Measurements from ENCODE around the gene DDIT4. TPM values are rescaled to one million over a fixed set of nuclear protein-coding genes. Genes with fewer than 3 reads are reported as not detected.

The DDIT4 gene
- total and polyA plus RNA-seq, 9 of the 15 experiments (the other 6 are each of a cell fraction or from before 2014, with no cell fraction given): 8.2 to 675 (median 159) TPM

DNA sequence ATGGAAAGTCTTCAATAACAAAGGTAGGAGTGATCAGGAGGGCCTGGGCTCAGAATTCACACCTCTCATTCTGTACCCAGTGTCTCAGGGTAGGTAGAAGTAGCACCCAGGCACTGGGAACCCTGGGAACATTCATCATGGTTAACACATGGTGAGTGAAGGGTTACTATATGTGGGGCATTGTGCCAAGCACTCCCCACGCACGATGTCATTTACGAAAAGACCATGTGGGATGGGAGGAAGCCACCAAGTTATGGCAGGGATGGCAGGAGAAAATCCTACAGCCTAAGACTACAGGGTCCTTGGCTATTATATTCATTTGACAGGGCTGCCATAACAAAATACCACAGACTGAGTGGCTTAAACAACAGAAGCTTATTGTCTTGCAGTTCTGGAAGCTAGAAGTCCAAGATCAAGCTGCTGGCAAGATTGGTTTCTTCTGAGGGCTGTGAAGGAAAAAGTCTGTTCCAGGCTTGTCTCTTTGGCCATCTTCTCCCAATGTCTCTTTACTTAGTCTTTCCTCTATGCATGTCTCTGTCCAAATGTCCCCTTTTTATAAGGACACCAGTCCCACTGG lies 27.7 kb upstream of the DDIT4 start:
- no peaks in the 10 kb centered on the region for H3K9me3 ChIP-seq (replicated peaks; ENCODE audit: control insufficient read depth, insufficient read depth, low read depth, low read length)
- peaks cover 35 to 49% of the 10 kb centered on the region in 2 experiments for H3K4me1 ChIP-seq (replicated peaks in 1 of 2; ENCODE audit: control insufficient read depth in 2 of 2, insufficient read depth in 2 of 2, low read length in 2 of 2)
- FAIRE-seq (no peak), DNase-seq (ENCODE audit: extremely low read depth in 1 of 4, low spot score in 3 of 4) (no peak), ATAC-seq (no peak)
- H3K4me3 ChIP-seq: no peak overlapping the region
- BruUV-seq (replicated peaks): no TSS peak
- H2AFZ ChIP-seq (ENCODE audit: low read depth, low read length): peak overlapping the region; percentile 61
- H3K4me2 ChIP-seq (ENCODE audit: insufficient read depth, low read length): peak overlapping the region; percentile 0
- H4K20me1 ChIP-seq (replicated peaks; ENCODE audit: control insufficient read depth, insufficient read depth, low read length): no peaks in the 10 kb centered on the region
- intact Hi-C loops (cut with micrococcal nuclease): loop anchor here (1.0 to 2.0 kb wide), 3 partner anchors 15 to 75 kb away; no protein-coding TSS in a partner anchor
- peak overlapping the region; percentile 4 for H3K27ac ChIP-seq (ENCODE audit: extremely low read depth, low read depth, low read length)
- peak overlapping the region in 1 of 2 experiments; percentile 4; a peak in 2 of 4 replicates for H3K9ac ChIP-seq (ENCODE audit: insufficient read depth in 1 of 2, low read depth in 2 of 2, low read length in 2 of 2)
- no peaks in the 10 kb centered on the region for H3K27me3 ChIP-seq (ENCODE audit: control insufficient read depth in 2 of 2, insufficient read depth in 2 of 2, low read length in 2 of 2)
- in situ Hi-C loops (cut with MboI): no loop called here
- H3K36me3 ChIP-seq (ENCODE audit: control insufficient read depth, insufficient read depth, low read length): no peaks in the 10 kb centered on the region
- H3K79me2 ChIP-seq (ENCODE audit: control insufficient read depth, insufficient read depth, low read length): no peaks in the 10 kb centered on the region
- ChIA-PET CTCF (ENCODE audit: low intra/inter-chr PET ratio) (no interaction called here), POLR2A (interaction anchor here (0.5 to 7.5 kb wide), 12 partner anchors 8 to 260 kb away, joined by 3 to 42 read pairs (median 4); partner anchors contain the start of gene DDIT4)
- no peaks in the 10 kb centered on the region for H3K9me1 ChIP-seq (ENCODE audit: control insufficient read depth, insufficient read depth, low read length)
- WGBS (ENCODE audit: insufficient coverage, low coverage, missing lambda C conversion rate): 28% methylated on average over 3 of the region's 3 CpGs
- no peak for TF ChIP-seq CBFB (CRISPR knock-in tag; IDR thresholded peaks at IDR 0.05)
- peak; percentile 32; the same call in 1 of the 2 replicates for TF ChIP-seq ZFX (CRISPR knock-in tag; IDR thresholded peaks at IDR 0.05)
- TF ChIP-seq TCF15 (CRISPR knock-in tag; IDR thresholded peaks at IDR 0.05): peak; percentile 10; the same call in 1 of the 2 replicates
- no peak for TF ChIP-seq CHD7 (IDR thresholded peaks at IDR 0.05; ENCODE audit: low read depth, low read length)
- no peak for TF ChIP-seq ID3 (CRISPR knock-in tag; IDR thresholded peaks at IDR 0.05)
- peak; percentile 48; the same call in 1 of the 2 replicates for TF ChIP-seq ID3 (tag; IDR thresholded peaks at IDR 0.05)
- TF ChIP-seq NUFIP1 (IDR thresholded peaks at IDR 0.05; ENCODE audit: partially characterized antibody): no peak
- TF ChIP-seq MBD2 (IDR thresholded peaks at IDR 0.05; ENCODE audit: borderline replicate concordance, low read depth): no peak
- no peak for TF ChIP-seq SMARCA5 (IDR thresholded peaks at IDR 0.05)
- TF ChIP-seq OTX1 (CRISPR knock-in tag; IDR thresholded peaks at IDR 0.05): no peak
- no peak for TF ChIP-seq ZNF778 (CRISPR knock-in tag; IDR thresholded peaks at IDR 0.05)
